Endodermal cell (in vitro differentiated cells): ENCODE measurements around the gene POLRMT. TPM values are rescaled to one million over a fixed set of nuclear protein-coding genes. Genes with fewer than 3 reads are reported as not detected.

ENCODE experiments used
- DNase-seq: peaks from one replicate; pipeline ENCODE4 v3.0.0-alpha.2; 2017
- H3K27ac ChIP-seq: 2 replicates; pipeline ENCODE4 v1.5.1; 2013; ENCODE audit warnings: mild to moderate bottlenecking, low read depth, low read length, moderate library complexity
- H3K27me3 ChIP-seq: 2 replicates; pipeline ENCODE4 v1.6.1; 2013; ENCODE audit warnings: mild to moderate bottlenecking, low read length, moderate library complexity; ENCODE audit not compliant: insufficient read depth, control insufficient read depth, poor library complexity, severe bottlenecking
- H3K36me3 ChIP-seq: 2 replicates; pipeline ENCODE4 v1.7.0; 2013; ENCODE audit warnings: mild to moderate bottlenecking, low read length, moderate library complexity; ENCODE audit not compliant: control insufficient read depth, insufficient read depth
- H3K4me1 ChIP-seq: one replicate; pipeline ENCODE4 v1.7.0; 2013; ENCODE audit warnings: low read length; ENCODE audit not compliant: control insufficient read depth, insufficient read depth
- H3K4me3 ChIP-seq: 2 replicates; pipeline ENCODE4 v1.5.1; 2013; ENCODE audit warnings: mild to moderate bottlenecking, low read length, moderate library complexity
- H3K9ac ChIP-seq: 2 replicates; pipeline ENCODE4 v1.6.1; 2013; ENCODE audit warnings: mild to moderate bottlenecking, low read length, moderate library complexity; ENCODE audit not compliant: poor library complexity, severe bottlenecking; ENCODE audit errors: extremely low read depth
- H3K9me3 ChIP-seq: 2 replicates; pipeline ENCODE4 v1.6.1; 2013; ENCODE audit warnings: mild to moderate bottlenecking, low read length, moderate library complexity; ENCODE audit not compliant: control insufficient read depth
- H3K27ac Mint-ChIP-seq: 2 replicates; pipeline ENCODE4 v1.8.0; 2020; ENCODE audit warnings: mixed read lengths
- H3K27me3 Mint-ChIP-seq: 2 replicates; pipeline ENCODE4 v1.8.0; 2021; ENCODE audit warnings: mild to moderate bottlenecking, mixed read lengths; ENCODE audit not compliant: insufficient read depth
- H3K36me3 Mint-ChIP-seq: 2 replicates; pipeline ENCODE4 v1.8.0; 2020; ENCODE audit warnings: low read depth, mixed read lengths
- H3K4me1 Mint-ChIP-seq: 2 replicates; pipeline ENCODE4 v1.8.0; 2020; ENCODE audit warnings: mixed read lengths
- H3K4me3 Mint-ChIP-seq: 2 replicates; pipeline ENCODE4 v1.8.0; 2020; ENCODE audit warnings: mild to moderate bottlenecking, moderate library complexity, mixed read lengths
- H3K9me3 Mint-ChIP-seq: 2 replicates; pipeline ENCODE4 v1.8.0; 2020; ENCODE audit warnings: mild to moderate bottlenecking, mixed read lengths
- WGBS, 2 experiments: methylation state at CpG; one replicate each; pipeline versions ENCODE4 v1.1.5 to v1.1.7; 2013; ENCODE audit warnings: missing lambda C conversion rate in 2 of 2, mixed read lengths in 1 of 2; ENCODE audit not compliant: insufficient coverage in 1 of 2, insufficient read length in 1 of 2; 5-methylcytosine and 5-hydroxymethylcytosine counted together
- total RNA-seq, 2 donors: library from RNA; stranded (reverse); fragmentation: NEBNext Ultra II Directional in 1 of 2; extraction: Animal tissue kit (Norgen Biotek cat#: 25700) in 1 of 2; gene quantifications; 2 replicates in 1 of 2; 3 replicates in 1 of 2; pipeline ENCODE4 v1.2.1, GENCODE V29; 2021
- TF ChIP-seq, protein P1 (sequence below): fragments of 200-600 bp; sonication (generic); conservative IDR thresholded peaks from 2 replicates; pipeline ENCODE4 v1.5.0; 2021; ENCODE audit warnings: antibody characterized with exemption, mild to moderate bottlenecking

The POLRMT gene
- total RNA-seq, 2 donors from 2014 or later: 76.6 to 86.4 TPM

DNA sequence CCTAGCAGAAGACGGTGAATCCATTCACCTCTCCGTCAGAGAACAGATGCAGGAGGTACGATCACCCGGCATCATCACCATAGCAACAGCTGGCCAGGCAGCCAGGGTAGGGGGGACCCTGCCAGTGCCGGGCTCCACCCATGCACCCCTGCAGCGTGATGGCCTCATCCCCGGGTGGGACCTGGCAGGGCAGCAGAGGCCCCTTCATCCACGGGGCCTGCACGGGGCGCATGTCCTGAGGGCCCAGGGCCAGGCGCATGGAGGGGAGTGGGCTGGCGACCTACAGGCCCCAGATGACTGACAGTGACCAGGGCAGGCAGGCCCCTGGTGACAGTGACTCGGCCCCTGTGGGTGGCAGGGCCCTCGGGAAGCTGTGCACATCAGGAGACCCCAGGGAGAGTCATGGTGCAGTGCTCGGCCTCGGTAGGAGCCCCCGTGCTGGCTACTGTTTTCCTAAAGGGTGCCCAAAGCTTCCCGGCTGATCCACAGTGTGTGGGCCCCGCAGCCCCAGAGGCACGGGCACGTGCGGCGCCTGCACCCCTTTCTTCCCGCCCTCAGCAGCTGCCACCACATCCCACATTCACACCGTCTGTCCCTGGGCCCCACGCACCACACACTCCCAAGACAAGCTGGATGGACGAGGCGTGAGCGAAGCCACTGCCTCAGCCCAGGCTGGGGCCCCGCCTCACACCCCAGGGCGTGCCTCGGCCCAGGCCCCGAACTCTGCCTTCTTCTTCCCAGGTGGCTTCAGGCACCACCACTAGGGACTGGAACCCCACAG, 24.9 kb upstream of the POLRMT start:
- Histone ChIP-seq H3K27ac (no peak overlapping the region), H3K9me3 (no peaks in the 10 kb centered on the region), H3K9ac (no peak overlapping the region), H3K27me3 (no peaks in the 10 kb centered on the region), H3K36me3 (peaks cover 8% of the 10 kb centered on the region), H3K4me1 (no peaks in the 10 kb centered on the region), H3K4me3 (no peak overlapping the region)
- H3K27ac Mint-ChIP-seq: no peak overlapping the region
- WGBS, 2 experiments: 95% methylated on average over 13 to 33 of the region's 33 CpGs
- peaks cover 17% of the 10 kb centered on the region for H3K4me1 Mint-ChIP-seq
- TF ChIP-seq, protein P1, sequence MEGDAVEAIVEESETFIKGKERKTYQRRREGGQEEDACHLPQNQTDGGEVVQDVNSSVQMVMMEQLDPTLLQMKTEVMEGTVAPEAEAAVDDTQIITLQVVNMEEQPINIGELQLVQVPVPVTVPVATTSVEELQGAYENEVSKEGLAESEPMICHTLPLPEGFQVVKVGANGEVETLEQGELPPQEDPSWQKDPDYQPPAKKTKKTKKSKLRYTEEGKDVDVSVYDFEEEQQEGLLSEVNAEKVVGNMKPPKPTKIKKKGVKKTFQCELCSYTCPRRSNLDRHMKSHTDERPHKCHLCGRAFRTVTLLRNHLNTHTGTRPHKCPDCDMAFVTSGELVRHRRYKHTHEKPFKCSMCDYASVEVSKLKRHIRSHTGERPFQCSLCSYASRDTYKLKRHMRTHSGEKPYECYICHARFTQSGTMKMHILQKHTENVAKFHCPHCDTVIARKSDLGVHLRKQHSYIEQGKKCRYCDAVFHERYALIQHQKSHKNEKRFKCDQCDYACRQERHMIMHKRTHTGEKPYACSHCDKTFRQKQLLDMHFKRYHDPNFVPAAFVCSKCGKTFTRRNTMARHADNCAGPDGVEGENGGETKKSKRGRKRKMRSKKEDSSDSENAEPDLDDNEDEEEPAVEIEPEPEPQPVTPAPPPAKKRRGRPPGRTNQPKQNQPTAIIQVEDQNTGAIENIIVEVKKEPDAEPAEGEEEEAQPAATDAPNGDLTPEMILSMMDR: no peak
- H3K36me3 Mint-ChIP-seq: peaks cover 3% of the 10 kb centered on the region
- DNase-seq: no peak
- H3K27me3 Mint-ChIP-seq: no peaks in the 10 kb centered on the region
- no peaks in the 10 kb centered on the region for H3K9me3 Mint-ChIP-seq
- H3K4me3 Mint-ChIP-seq: no peak overlapping the region

DNA sequence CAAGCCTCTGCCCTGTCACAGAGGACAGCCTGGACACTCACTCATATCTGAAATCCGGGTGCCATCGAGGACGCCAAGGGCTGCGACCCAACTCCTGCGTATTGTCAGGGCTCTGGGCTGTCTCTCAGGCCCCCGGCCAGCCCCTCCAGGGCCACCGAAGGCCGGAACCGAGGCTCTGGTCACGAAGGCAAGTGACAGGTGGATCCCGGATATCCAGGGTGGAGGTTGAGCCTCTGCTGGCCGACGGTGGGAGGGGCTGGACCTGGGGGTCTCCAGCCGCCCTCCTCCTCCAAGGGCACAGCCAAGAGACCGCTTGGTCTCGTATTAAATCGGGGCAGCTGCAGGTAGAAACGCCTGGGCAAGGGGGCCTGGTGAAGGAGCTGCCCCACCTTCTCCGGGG, 24.3 kb upstream of the POLRMT start:
- 90% methylated on average over 18 to 19 of the region's 19 CpGs for WGBS, 2 experiments
- Mint-ChIP-seq H3K36me3 (peaks cover 3% of the 10 kb centered on the region), H3K9me3 (no peaks in the 10 kb centered on the region), H3K4me3 (no peak overlapping the region), H3K27me3 (no peaks in the 10 kb centered on the region), H3K27ac (no peak overlapping the region), H3K4me1 (peaks cover 17% of the 10 kb centered on the region)
- peaks cover 11% of the 10 kb centered on the region for H3K36me3 ChIP-seq
- DNase-seq: no peak
- no peaks in the 10 kb centered on the region for H3K27me3 ChIP-seq
- no peaks in the 10 kb centered on the region for H3K4me1 ChIP-seq
- no peak overlapping the region for H3K4me3 ChIP-seq
- H3K27ac ChIP-seq: no peak overlapping the region
- no peaks in the 10 kb centered on the region for H3K9me3 ChIP-seq
- no peak overlapping the region for H3K9ac ChIP-seq
- TF ChIP-seq, protein P1: no peak

DNA sequence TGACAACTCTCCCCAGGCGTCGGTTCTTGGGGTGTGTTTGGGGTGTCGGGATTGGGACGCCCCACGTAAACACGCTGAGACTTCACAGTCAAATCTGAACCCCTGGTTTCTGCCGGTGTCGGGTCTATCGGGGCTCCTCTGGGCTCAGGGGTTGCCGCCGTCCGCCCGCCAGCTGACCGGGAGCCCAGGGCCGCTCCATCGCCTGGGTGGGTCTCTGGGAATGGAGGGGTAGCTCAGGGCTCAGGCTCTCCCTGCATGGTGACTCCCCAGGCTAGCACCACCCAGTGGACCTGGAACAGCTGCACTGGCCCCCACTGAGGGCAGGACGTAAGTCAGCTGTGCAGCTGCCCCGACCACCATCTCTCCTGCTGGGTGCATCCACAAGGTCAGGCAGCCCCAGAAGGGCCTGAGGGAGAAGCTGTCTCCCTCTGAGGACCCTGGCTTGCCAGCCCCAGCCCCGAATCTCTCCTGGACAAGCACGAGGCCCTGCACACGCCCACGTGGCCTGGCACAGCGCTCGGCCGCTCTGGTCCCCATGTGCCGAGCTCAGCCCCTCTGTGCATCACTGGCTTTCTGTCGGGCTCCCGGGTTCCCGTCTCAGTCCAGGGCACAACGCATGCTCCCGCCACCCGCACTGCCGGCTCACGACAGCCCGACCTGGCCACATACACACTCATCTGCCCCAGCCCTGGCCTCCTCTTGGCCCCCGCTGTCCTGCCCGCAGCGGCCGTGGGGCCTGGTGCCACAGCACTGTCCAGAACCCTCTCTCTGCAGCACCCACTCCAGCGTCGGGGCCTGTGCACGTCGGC, 23.6 kb upstream of the POLRMT start:
- Mint-ChIP-seq H3K9me3 (no peaks in the 10 kb centered on the region), H3K36me3 (peaks cover 3% of the 10 kb centered on the region), H3K27ac (peak overlapping the region; percentile 52), H3K4me3 (no peak overlapping the region), H3K4me1 (peaks cover 16% of the 10 kb centered on the region), H3K27me3 (no peaks in the 10 kb centered on the region)
- Histone ChIP-seq H3K4me3 (no peak overlapping the region), H3K9ac (no peak overlapping the region), H3K27me3 (no peaks in the 10 kb centered on the region), H3K27ac (no peak overlapping the region), H3K9me3 (no peaks in the 10 kb centered on the region), H3K4me1 (no peaks in the 10 kb centered on the region), H3K36me3 (peaks cover 15% of the 10 kb centered on the region)
- TF ChIP-seq, protein P1: no peak
- no peak for DNase-seq
- 95% methylated on average over 29 to 43 of the region's 43 CpGs for WGBS, 2 experiments
